OCI-LY7 (cell line): Measurements from ENCODE around the gene GGNBP2. TPM values are rescaled to one million over a fixed set of nuclear protein-coding genes. Genes with fewer than 3 reads are reported as not detected.

Experiments
- BruUV-seq: library from RNA; stranded (reverse); fragments of 400-500 nt; replicated peaks from 2 replicates; lab custom pipeline; 2021; lab: Mats Ljungman, UMichigan
- CTCF ChIA-PET: fragments of 300-600 bp; sonication (Branson Sonifier 250); formaldehyde crosslinking; loops from one replicate; lab custom pipeline; 2022; ENCODE audit warnings: antibody characterized with exemption; ENCODE audit not compliant: unreplicated experiment; lab: Charles Lee
- POLR2A ChIA-PET: fragments of 300-600 bp; sonication (Branson Sonifier 250); formaldehyde crosslinking; loops from one replicate; lab custom pipeline; 2022; ENCODE audit warnings: antibody characterized with exemption; lab: Charles Lee
- DNase-seq: peaks from one replicate; pipeline ENCODE4 v3.0.0-alpha.2; 2015; ENCODE audit warnings: low spot score
- H2AFZ ChIP-seq: fragments of 200-600 bp; sonication (generic), shearing (Covaris generic); 2 replicates; pipeline ENCODE4 v1.6.1; 2014; ENCODE audit warnings: mild to moderate bottlenecking, antibody characterized with exemption, low read length, moderate library complexity
- H3K27ac ChIP-seq: fragments of 200-600 bp; sonication (generic); 2 replicates; pipeline ENCODE4 v1.5.1; 2014; ENCODE audit warnings: mixed run types, low read depth, mild to moderate bottlenecking, moderate library complexity, low read length, inconsistent platforms; ENCODE audit not compliant: poor library complexity, severe bottlenecking
- H3K36me3 ChIP-seq: fragments of 200-600 bp; sonication (generic); 2 replicates; pipeline ENCODE4 v1.6.1; 2014; ENCODE audit warnings: mild to moderate bottlenecking, antibody characterized with exemption, low read length, moderate library complexity, mixed read lengths; ENCODE audit not compliant: insufficient read depth
- H3K4me1 ChIP-seq: fragments of 200-600 bp; sonication (generic); 2 replicates; pipeline ENCODE4 v1.5.1; 2014; ENCODE audit warnings: mild to moderate bottlenecking, low read length; ENCODE audit not compliant: insufficient read depth, poor library complexity, severe bottlenecking
- H3K4me2 ChIP-seq: fragments of 200-600 bp; sonication (generic); 2 replicates; pipeline ENCODE4 v1.6.1; 2014; ENCODE audit warnings: mild to moderate bottlenecking, low read length
- H3K4me3 ChIP-seq: fragments of 200-600 bp; sonication (generic); 2 replicates; pipeline ENCODE4 v1.5.1; 2014; ENCODE audit warnings: mild to moderate bottlenecking, low read depth, low read length; ENCODE audit not compliant: poor library complexity, severe bottlenecking
- H3K79me2 ChIP-seq: fragments of 200-600 bp; sonication (generic); 2 replicates; pipeline ENCODE4 v1.6.1; 2016; ENCODE audit warnings: low read depth, mild to moderate bottlenecking, low read length, moderate library complexity, mixed read lengths; ENCODE audit not compliant: insufficient read depth
- H3K9me2 ChIP-seq: fragments of 200-600 bp; sonication (generic); 2 replicates; pipeline ENCODE4 v1.6.1; 2016; ENCODE audit warnings: mild to moderate bottlenecking, low read length, mixed read lengths; ENCODE audit not compliant: insufficient read depth
- H3K9me3 ChIP-seq: fragments of 200-600 bp; sonication (generic); 2 replicates; pipeline ENCODE4 v1.6.1; 2014; ENCODE audit warnings: mild to moderate bottlenecking, mixed run types, low read length, mixed read lengths
- H4K20me1 ChIP-seq: fragments of 200-600 bp; sonication (generic); 2 replicates; pipeline ENCODE4 v1.6.1; 2014; ENCODE audit warnings: mild to moderate bottlenecking, antibody characterized with exemption, low read length, moderate library complexity, mixed read lengths; ENCODE audit not compliant: insufficient read depth
- CTCF ChIP-seq: fragments of 200-600 bp; sonication (generic); conservative IDR thresholded peaks from 2 replicates; pipeline ENCODE4 v1.5.1; 2014; ENCODE audit warnings: mild to moderate bottlenecking, antibody characterized with exemption, low read length, moderate library complexity, mixed read lengths
- EZH2phosphoT487 ChIP-seq: fragments of 200-600 bp; sonication (generic); IDR thresholded peaks from 2 replicates; pipeline ENCODE4 v1.6.1; 2018; ENCODE audit warnings: low read depth, borderline replicate concordance, mild to moderate bottlenecking, mixed run types, antibody characterized with exemption, low read length, moderate library complexity, mixed read lengths
- intact Hi-C: fragments of 100-400 bp; cut with micrococcal nuclease; formaldehyde crosslinking; loops from one replicate; pipeline ENCODE4 v1.10.0; 2022; ENCODE audit not compliant: unreplicated experiment
- total RNA-seq, 2 experiments: library from RNA; depleted of rRNA in 1 of 2; stranded (reverse); fragments of >200 nt in 1 of 2; shearing (Covaris generic) in 1 of 2; gene quantifications; 2 replicates each; pipeline ENCODE4 v1.2.3, GENCODE V29; 2014 to 2022

GGNBP2 gene
- total RNA-seq, 2 experiments from 2014 or later, result 66.5 to 115 TPM

- no peak for TF ChIP-seq EZH2phosphoT487
- peak; percentile 70 for TF ChIP-seq CTCF
- H3K27ac ChIP-seq, result no peak overlapping the region
- peak; percentile 49 for DNase-seq
- H3K79me2 ChIP-seq, result peaks cover 19% of the 10 kb centered on the region
- no peaks in the 10 kb centered on the region for H3K9me2 ChIP-seq
- H4K20me1 ChIP-seq, result peaks cover 15% of the 10 kb centered on the region
- no peak overlapping the region for H3K4me3 ChIP-seq
- ChIA-PET CTCF (interaction anchor here (0.6 kb wide), 1 partner anchor 451 kb away, joined by 4 read pairs; no protein-coding TSS in a partner anchor), POLR2A (no interaction called here)
- BruUV-seq, result no TSS peak
- H3K4me2 ChIP-seq, result peak overlapping the region; percentile 40; the same call in 1 of the 2 replicates
- H3K4me1 ChIP-seq, result peaks cover 20% of the 10 kb centered on the region
- H3K9me3 ChIP-seq, result no peaks in the 10 kb centered on the region
- no peak overlapping the region for H2AFZ ChIP-seq
- H3K36me3 ChIP-seq, result peaks cover 39% of the 10 kb centered on the region
- intact Hi-C loops, result loop anchor here (10.0 kb wide), 2 partner anchors 766 to 996 kb away; partner anchors contain the start of genes C17orf78 and SYNRG
Observed at GRCh38 chr17:36608794-36609497, 64.2 kb downstream of the GGNBP2 start.

GRCh38 chr17:36609498-36609862 is 64.8 kb downstream of the GGNBP2 start:
- intact Hi-C loops, result loop anchor here (10.0 kb wide), 2 partner anchors 765 to 995 kb away; partner anchors contain the start of genes C17orf78 and SYNRG
- no TSS peak for BruUV-seq
- Histone ChIP-seq H3K4me1 (peaks cover 16% of the 10 kb centered on the region), H3K9me3 (no peaks in the 10 kb centered on the region), H4K20me1 (peaks cover 11% of the 10 kb centered on the region; the same call in 1 of the 2 replicates), H2AFZ (no peak overlapping the region), H3K4me3 (no peak overlapping the region), H3K36me3 (peaks cover 33% of the 10 kb centered on the region; the same call in 1 of the 2 replicates), H3K9me2 (no peaks in the 10 kb centered on the region), H3K79me2 (peaks cover 14% of the 10 kb centered on the region; the same call in 1 of the 2 replicates), H3K4me2 (no peak overlapping the region), H3K27ac (no peak overlapping the region)
- ChIA-PET CTCF (no interaction called here), POLR2A (no interaction called here)
- DNase-seq, result no peak
- TF ChIP-seq CTCF (peak; percentile 50; the same call in 1 of the 2 replicates), EZH2phosphoT487 (no peak)

- no peak for TF ChIP-seq EZH2phosphoT487
- TF ChIP-seq CTCF, result no peak
- Histone ChIP-seq H3K4me3 (no peak overlapping the region), H3K4me2 (no peak overlapping the region), H3K9me2 (no peaks in the 10 kb centered on the region), H3K36me3 (peaks cover 27% of the 10 kb centered on the region; the same call in 1 of the 2 replicates), H3K27ac (no peak overlapping the region), H3K79me2 (peaks cover 5% of the 10 kb centered on the region; the same call in 1 of the 2 replicates), H3K4me1 (peaks cover 15% of the 10 kb centered on the region), H3K9me3 (no peaks in the 10 kb centered on the region), H4K20me1 (peaks cover 11% of the 10 kb centered on the region; the same call in 1 of the 2 replicates), H2AFZ (no peak overlapping the region)
- intact Hi-C loops, result no loop called here
- BruUV-seq, result no TSS peak
- CTCF ChIA-PET, result no interaction called here
- POLR2A ChIA-PET, result interaction anchor here (1.9 kb wide), 1 partner anchor 8 kb away, joined by 6 read pairs; the partner anchor contains the start of gene MRM1
- DNase-seq, result no peak
Observed at GRCh38 chr17:36610474-36610873, 65.8 kb downstream of the GGNBP2 start.
